Hematopoietic multipotent progenitor cell treated with erythropoietin and hydrocortisone succinate and interleukin-3 and kit ligand, for 8 days (in vitro differentiated cells): Measurements from ENCODE around the gene XXYLT1.
"Not testable (repeated sequence)": the region's sequence is repeated elsewhere in the genome, so short reads cannot be mapped to it uniquely, and the experiment has no call there.

Experiments
- DNase-seq: peaks from one replicate; pipeline ENCODE4 v3.0.0-alpha.2; 2015

XXYLT1 gene

GRCh38 chr3:195224980-195225580 is 45.9 kb downstream of the XXYLT1 start:
- DNase-seq: no peak

DNA sequence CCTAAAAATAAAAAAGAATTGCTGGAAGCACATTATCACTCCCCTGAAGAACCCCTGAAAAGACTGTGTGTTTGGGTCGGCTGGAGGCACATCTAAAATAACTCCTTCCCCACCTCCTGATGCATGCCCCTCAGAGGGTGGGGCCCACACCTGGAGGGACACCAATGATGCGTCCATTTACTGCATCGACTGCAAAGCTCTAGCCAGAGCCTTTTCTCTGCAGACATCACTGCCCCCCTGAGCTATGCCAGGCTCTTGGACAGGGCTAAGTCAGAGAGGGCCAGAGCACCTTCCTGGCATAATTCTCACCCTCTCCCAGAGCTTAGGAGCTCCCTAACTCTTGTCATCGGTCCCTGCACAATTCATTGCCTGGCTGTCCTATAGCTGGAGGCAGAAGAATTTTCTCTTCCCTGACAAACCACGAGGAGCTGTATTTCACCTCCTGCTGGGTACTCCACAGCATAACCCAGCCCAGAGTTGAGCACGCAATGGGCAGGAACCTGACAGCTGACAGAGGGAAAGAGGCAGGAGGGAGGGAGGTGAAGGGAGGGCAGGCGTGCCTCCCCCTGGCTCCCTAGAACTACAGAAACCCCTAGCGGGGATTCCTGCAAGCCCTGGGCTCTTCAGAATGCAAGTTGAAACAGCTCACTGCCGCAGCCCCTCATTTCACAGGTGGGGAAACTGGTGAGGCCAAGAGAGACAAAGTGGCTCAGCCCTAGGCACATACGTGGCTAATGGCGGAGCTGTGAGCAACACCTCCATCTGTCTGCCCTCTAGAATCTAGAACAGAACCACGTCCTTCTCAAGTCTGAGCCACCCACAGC is 46.6 kb downstream of the XXYLT1 start:
- no peak for DNase-seq

DNA sequence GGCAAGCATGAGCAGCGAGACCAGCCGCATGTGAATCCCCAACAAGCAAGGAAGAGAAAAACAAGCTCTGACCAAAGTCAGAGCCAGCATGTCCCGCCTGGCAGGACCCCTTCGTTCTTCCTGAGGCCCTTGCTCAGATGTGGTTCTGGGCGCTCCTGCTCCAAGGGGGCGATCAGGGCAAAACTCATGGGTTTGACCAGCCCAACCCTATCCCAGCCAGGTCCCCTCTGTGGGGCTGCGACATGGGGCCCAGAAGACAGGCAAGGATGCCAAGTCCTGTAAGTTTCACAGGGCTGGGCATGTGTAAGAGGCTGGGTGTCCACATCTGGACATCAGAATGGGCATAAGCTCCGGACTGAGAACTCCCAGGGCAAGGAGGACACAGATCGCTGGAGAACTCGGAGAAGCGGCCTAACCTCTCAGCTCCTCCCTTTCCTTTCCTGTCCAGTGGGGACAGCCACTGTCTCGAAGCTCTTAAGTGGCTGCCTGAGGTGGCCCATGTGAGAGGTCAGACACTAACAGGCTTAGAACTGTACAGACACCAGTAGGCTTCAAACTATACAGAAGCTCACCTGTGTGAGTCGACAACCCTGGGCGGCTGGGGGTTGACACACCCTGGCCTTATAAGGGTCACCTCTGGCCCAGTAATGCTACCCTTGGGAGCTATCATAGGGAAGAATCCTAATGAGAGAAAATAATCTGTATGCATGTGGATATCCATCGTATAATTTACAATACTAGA is 48.9 kb downstream of the XXYLT1 start:
- DNase-seq: no peak

- peak; percentile 69 for DNase-seq
Measured at GRCh38 chr3:195221015-195221853, 49.7 kb downstream of the XXYLT1 start.

DNA sequence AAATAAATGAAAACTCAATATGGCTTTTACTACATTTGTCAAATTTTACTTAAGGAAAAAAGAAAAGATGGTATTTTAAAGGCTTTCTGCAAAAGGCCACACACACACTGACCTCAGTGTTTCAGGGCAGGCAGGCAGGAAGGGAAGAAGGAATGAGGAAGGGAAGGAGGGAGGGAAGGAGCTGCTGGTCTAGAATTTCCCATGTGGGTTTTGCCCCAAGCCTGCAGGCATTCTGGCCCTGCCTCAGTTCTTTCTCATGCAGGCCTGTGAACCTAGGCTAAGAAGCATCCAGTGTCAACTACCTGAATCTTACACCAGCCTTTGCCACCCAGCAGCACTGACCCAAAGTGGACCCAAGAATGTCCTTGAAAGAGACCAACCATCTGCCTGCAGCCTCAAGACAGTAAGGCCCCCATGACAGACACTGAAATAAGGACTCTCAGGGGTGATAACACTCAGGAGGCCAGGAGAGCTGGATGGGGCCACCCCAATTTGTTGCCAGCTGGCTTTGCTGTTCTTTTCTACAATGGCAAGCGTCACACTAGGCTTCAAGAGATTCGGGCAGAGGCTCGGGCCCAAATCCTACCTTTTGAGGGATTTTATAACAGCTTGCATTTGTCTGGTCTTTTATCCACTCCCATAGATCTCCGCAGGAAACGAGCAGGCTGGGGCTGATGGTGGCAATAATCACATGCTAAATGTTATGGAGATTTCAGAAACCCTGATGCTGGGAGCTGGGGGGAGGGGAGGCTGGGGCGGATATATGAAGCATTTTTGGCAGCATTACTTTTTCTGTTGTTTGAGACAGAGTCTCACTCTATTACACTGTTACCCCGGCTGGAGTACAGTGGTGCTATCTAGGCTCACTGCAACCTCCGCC is 51.4 kb downstream of the XXYLT1 start:
- DNase-seq: no peak

- not testable (repeated sequence) for DNase-seq
Measured at GRCh38 chr3:195218331-195218730, 52.6 kb downstream of the XXYLT1 start.

GRCh38 chr3:195215576-195215975 is 55.4 kb downstream of the XXYLT1 start:
- not testable (repeated sequence) for DNase-seq

- no peak for DNase-seq
Measured at GRCh38 chr3:195214381-195214780, 56.6 kb downstream of the XXYLT1 start.

GRCh38 chr3:195213639-195214315 is 57.2 kb downstream of the XXYLT1 start:
- DNase-seq: no peak

GRCh38 chr3:195212749-195213375 is 58.1 kb downstream of the XXYLT1 start:
- DNase-seq: no peak

DNA sequence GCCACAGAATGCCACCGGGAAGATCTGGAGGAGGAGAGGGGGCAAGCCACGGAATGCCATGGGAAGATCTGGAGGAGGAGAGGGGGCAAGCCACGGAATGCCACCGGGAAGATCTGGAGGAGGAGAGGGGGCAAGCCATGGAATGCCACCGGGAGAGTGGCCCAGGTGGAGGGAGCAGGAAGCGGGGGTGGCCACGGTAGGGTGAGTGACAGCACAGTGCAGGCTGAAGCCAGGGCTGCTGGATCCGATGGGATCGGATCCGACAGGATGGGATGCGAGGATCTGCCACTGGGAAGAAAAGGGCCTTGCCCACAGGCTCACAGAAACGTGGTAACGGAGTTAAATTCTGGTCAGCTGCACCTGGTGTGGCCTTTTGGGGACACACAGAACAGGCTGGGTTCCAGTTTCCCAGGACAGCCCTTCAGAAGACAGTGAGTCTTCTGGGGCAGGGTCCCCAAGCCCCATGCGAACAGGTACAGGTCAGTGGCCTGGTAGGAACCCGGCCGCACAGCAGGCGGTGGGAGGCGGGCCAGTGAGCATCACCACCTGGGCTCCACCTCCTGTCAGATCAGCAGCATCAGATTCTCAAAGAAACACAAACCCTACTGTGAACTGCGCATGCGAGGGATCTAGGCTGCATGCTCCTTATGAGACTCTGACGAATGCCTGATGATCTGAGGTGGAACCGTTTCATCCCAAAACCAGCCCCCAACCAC is 58.8 kb downstream of the XXYLT1 start:
- DNase-seq: no peak

DNA sequence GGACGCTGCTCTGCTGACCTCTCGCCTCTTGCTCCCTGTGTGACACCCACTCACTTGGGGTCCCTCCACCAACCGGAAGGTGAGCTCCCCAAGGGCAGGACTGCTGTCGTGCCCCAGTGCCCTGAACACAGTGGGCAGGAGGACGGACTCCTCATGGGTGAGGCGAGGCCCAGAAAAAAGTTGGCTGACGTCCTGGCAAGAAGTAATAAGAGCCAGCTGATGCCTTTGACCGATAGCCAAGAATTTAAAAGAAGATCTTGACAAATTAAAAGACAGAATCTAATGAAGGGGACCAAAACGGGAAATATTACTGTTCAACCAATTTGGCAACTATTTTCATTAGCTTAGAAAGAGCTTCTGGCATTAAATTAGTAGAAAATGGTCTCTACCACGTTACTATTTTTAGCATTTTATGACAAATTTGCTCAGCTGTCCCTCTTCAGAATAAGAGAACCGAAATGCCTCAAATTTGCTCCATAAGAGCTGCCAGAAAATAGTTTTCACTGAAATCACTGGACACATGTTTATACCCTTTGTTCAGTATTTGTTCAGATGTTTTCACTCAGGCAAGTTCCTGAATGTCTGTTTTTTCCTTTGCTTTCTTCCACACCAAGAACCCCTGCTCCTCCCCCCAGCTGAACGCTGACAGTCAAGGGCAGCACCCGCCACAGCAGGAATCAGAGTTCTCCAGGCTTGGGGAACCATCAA is 60.5 kb downstream of the XXYLT1 start:
- no peak for DNase-seq

- no peak for DNase-seq
Measured at GRCh38 chr3:195209847-195210265, 61.1 kb downstream of the XXYLT1 start.

- DNase-seq: no peak
Measured at GRCh38 chr3:195209083-195209846, 61.7 kb downstream of the XXYLT1 start.

GRCh38 chr3:195208631-195209030 is 62.3 kb downstream of the XXYLT1 start:
- DNase-seq: no peak

DNA sequence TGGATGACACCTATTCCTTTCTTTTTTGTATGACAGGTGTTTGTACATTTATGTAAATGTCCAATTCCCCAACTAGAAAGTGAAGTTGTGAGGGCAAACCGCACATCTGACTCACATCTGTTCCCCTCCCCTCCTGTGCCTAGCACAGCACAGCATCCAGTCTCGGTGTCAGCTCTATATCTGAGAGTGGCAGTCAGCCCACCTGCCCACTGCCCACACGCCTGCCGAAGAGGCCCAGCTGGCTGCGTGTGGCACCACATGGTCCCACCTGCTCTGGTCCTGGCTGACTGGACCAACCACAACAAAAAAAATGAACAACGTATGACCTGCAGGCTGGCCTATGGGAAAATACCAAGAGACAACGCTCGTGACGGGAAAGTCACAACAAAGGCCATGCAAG is 62.8 kb downstream of the XXYLT1 start:
- no peak for DNase-seq

DNA sequence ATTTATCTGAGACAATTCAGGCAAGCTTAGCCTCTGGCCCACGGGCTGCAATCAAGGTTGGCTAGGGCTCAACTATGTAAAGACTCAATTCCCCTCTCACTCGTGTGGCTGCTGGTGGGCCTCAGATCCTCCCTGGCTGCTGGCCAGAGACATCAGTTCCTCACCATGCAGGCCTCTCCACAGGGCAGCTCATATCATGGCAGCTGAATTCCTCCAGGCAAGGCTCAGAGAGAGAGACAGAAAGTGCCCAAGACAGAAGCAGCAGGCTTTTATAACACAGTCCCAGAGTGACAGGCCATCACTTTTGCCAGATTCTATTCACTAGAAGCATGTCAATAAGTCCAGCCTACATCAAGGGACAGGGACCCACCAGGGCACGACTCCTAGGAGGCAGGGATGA is 63.2 kb downstream of the XXYLT1 start:
- no peak for DNase-seq

DNA sequence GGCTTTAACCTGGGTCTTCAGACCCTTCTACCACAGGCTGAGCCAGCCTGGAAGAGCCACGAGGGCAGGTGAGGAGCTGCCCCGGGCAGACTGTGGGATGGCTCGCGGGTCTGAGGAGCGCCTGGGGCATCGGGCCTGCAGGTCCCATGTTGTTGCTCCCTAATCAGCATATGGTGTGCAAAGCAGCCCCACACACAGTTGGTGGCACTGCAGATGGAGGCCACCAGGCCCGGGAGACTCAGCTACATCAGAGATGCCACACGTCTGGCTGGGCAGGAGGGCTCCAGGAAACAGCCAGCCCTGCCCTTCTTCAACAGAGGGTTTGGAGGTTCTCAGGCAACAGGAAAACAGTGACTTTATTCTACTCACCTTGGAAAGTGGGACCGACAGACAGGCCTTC is 63.9 kb downstream of the XXYLT1 start:
- no peak for DNase-seq
